HEK293 (cell line): Measurements from ENCODE around the gene TRAP1.

Source experiments
- CTCF ChIA-PET: fragments of 350-600 bp; formaldehyde crosslinking; extraction: SDS; loops from one replicate; lab custom pipeline; 2021; ENCODE audit warnings: antibody characterized with exemption; lab: Yijun Ruan, JAX
- POLR2A ChIA-PET: fragments of 300-600 bp; formaldehyde crosslinking; extraction: SDS; loops from one replicate; lab custom pipeline; 2020; ENCODE audit warnings: antibody characterized with exemption, inconsistent platforms; lab: Yijun Ruan, JAX
- H3K27ac ChIP-seq: fragments of 200-500 bp; sonication (Bioruptor generic); 2 replicates; pipeline ENCODE4 v1.5.1; 2014; ENCODE audit warnings: low read depth, low read length, control low read depth, inconsistent platforms; ENCODE audit errors: extremely low read depth
- H3K36me3 ChIP-seq, 2 experiments: fragments of 200-500 bp in 1 of 2; sonication (Bioruptor generic) in 1 of 2; 1 replicate in 1 of 2; 2 replicates in 1 of 2; pipeline ENCODE4 v1.5.1; 2014 to 2017; ENCODE audit warnings: inconsistent platforms in 2 of 2, low read length in 2 of 2; ENCODE audit not compliant: control insufficient read depth in 2 of 2, insufficient read depth in 1 of 2
- H3K4me1 ChIP-seq: fragments of 200-500 bp; sonication (Bioruptor generic); 2 replicates; pipeline ENCODE4 v1.5.1; 2014; ENCODE audit warnings: mild to moderate bottlenecking, low read length, inconsistent platforms; ENCODE audit not compliant: control insufficient read depth, insufficient read depth
- H3K4me3 ChIP-seq: 2 replicates; pipeline ENCODE4 v1.5.1; 2011; ENCODE audit warnings: low read depth, mild to moderate bottlenecking, control low read depth, low read length, moderate library complexity
- H3K9me3 ChIP-seq: fragments of 200-500 bp; sonication (Bioruptor generic); 2 replicates; pipeline ENCODE4 v1.5.1; 2014; ENCODE audit warnings: low read depth, low read length, inconsistent platforms; ENCODE audit not compliant: control insufficient read depth, insufficient read depth
- GLIS1 ChIP-seq: fragments of 450-650 bp; formaldehyde crosslinking; IDR thresholded peaks from 2 replicates; pipeline ENCODE4 v1.5.1; 2016; ENCODE audit warnings: missing biosample characterization, missing genetic modification characterization
- KLF9 ChIP-seq: fragments of 450-650 bp; formaldehyde crosslinking; IDR thresholded peaks from 2 replicates; pipeline ENCODE4 v1.5.1; 2016; ENCODE audit warnings: missing biosample characterization, missing genetic modification characterization, low read depth
- YY2 ChIP-seq: fragments of 450-650 bp; formaldehyde crosslinking; IDR thresholded peaks from 2 replicates; pipeline ENCODE4 v1.5.1; 2016; ENCODE audit warnings: missing biosample characterization, missing genetic modification characterization
- ZIC2 ChIP-seq: fragments of 450-650 bp; formaldehyde crosslinking; IDR thresholded peaks from 2 replicates; pipeline ENCODE4 v1.5.1; 2016; ENCODE audit warnings: missing biosample characterization, missing genetic modification characterization
- ZNF10 ChIP-seq: fragments of 450-650 bp; formaldehyde crosslinking; IDR thresholded peaks from 2 replicates; pipeline ENCODE4 v1.5.1; 2017; ENCODE audit warnings: missing biosample characterization, missing genetic modification characterization
- ZNF2 ChIP-seq: fragments of 450-650 bp; formaldehyde crosslinking; IDR thresholded peaks from 2 replicates; pipeline ENCODE4 v1.5.1; 2016; ENCODE audit warnings: missing biosample characterization, missing genetic modification characterization
- ZNF274 ChIP-seq, 2 experiments: fragments of 200-500 bp in 1 of 2; fragments of 450-650 bp in 1 of 2; sonication (Bioruptor generic) in 1 of 2; formaldehyde crosslinking in 1 of 2; IDR thresholded peaks; 2 replicates each; pipeline versions ENCODE4 v1.5.1 to v1.6.1; 2014 to 2016; ENCODE audit warnings: borderline replicate concordance in 1 of 2, inconsistent platforms in 1 of 2, low read length in 1 of 2, missing biosample characterization in 1 of 2, missing genetic modification characterization in 1 of 2
- ZNF354C ChIP-seq: fragments of 450-650 bp; formaldehyde crosslinking; IDR thresholded peaks from 2 replicates; pipeline ENCODE4 v1.5.1; 2016; ENCODE audit warnings: missing biosample characterization, missing genetic modification characterization, low read depth, borderline replicate concordance
- ZNF394 ChIP-seq: fragments of 450-650 bp; formaldehyde crosslinking; IDR thresholded peaks from 2 replicates; pipeline ENCODE4 v1.5.1; 2016; ENCODE audit warnings: missing biosample characterization, missing genetic modification characterization, mild to moderate bottlenecking, moderate library complexity, borderline replicate concordance
- ZNF521 ChIP-seq: fragments of 450-650 bp; formaldehyde crosslinking; IDR thresholded peaks from 2 replicates; pipeline ENCODE4 v1.5.1; 2017; ENCODE audit warnings: missing biosample characterization, mild to moderate bottlenecking, missing genetic modification characterization
- ZNF600 ChIP-seq: fragments of 450-650 bp; formaldehyde crosslinking; IDR thresholded peaks from 2 replicates; pipeline ENCODE4 v1.5.1; 2016; ENCODE audit warnings: missing biosample characterization, missing genetic modification characterization
- TF ChIP-seq, protein P1 (sequence below): fragments of 450-650 bp; formaldehyde crosslinking; IDR thresholded peaks from 2 replicates; pipeline ENCODE4 v1.5.1; 2016; ENCODE audit warnings: missing biosample characterization, missing genetic modification characterization
- TF ChIP-seq, protein P2 (sequence below): fragments of 450-650 bp; formaldehyde crosslinking; IDR thresholded peaks from 2 replicates; pipeline ENCODE4 v1.5.1; 2016; ENCODE audit warnings: missing biosample characterization, missing genetic modification characterization
- TF ChIP-seq, protein P3 (sequence below): fragments of 450-650 bp; formaldehyde crosslinking; IDR thresholded peaks from 2 replicates; pipeline ENCODE4 v1.5.1; 2016; ENCODE audit warnings: missing biosample characterization, missing genetic modification characterization

Gene TRAP1

DNA sequence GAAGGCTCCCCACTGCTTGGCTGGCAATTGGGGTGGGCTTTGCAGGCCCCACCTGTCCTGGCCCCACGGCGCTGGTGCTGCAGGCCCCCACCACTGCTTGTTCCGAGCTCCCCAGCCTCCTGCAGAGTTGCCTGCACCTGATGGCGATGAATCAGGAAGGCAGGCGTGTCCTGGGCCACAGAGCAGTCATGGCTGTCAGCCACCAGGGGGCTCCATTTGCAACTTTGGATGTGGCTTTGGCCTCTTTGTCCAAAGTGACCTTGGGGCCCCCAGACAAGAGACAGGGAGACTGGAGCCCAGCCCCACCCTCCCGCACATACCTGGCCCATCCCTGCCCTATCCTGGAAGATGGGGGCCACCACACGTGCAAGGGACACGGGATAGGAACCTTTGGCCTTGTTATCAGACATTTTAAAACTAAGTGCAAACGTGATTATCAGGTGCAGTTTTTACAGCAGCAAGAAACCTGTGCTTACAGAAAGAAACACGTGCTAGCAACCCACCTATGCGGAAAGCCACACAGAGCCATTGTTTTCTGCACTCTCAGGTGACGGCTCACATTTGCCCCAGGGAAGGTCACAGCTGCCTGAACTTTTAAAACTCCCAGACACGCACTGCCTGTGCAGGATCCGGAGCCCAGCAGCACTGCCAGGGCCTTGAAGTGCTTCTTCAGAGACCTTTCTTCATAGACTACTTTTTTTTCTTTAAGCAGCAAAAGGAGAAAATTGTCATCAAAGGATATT lies 62.9 kb downstream of the TRAP1 start, which contains the start of gene DNASE1:
Gene DNASE1, plus strand, starts transcription at position 443 of the 743 bp plus-strand sequence. CDS start 683 bp downstream, outside the sequence.
- Histone ChIP-seq H3K27ac (no peak within 1 kb of the TSS), H3K9me3 (no peaks in the 10 kb centered on the region), H3K4me1 (no peaks in the 10 kb centered on the region), H3K4me3 (no peak within 1 kb of the TSS), H3K36me3 (peaks cover 11 to 78% of the 10 kb centered on the region in 2 experiments)
- POLR2A ChIA-PET = no interaction called here
- CTCF ChIA-PET = interaction anchor here (0.5 to 1.4 kb wide), 14 partner anchors 8 to 472 kb away, joined by 3 to 7 read pairs (median 4); no protein-coding TSS in a partner anchor
- TF ChIP-seq ZNF600 = peak; percentile 67; the same call in 1 of the 2 replicates
- TF ChIP-seq, protein P1, sequence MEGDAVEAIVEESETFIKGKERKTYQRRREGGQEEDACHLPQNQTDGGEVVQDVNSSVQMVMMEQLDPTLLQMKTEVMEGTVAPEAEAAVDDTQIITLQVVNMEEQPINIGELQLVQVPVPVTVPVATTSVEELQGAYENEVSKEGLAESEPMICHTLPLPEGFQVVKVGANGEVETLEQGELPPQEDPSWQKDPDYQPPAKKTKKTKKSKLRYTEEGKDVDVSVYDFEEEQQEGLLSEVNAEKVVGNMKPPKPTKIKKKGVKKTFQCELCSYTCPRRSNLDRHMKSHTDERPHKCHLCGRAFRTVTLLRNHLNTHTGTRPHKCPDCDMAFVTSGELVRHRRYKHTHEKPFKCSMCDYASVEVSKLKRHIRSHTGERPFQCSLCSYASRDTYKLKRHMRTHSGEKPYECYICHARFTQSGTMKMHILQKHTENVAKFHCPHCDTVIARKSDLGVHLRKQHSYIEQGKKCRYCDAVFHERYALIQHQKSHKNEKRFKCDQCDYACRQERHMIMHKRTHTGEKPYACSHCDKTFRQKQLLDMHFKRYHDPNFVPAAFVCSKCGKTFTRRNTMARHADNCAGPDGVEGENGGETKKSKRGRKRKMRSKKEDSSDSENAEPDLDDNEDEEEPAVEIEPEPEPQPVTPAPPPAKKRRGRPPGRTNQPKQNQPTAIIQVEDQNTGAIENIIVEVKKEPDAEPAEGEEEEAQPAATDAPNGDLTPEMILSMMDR (tag by site-specific recombination) = 0 out of 2 replicates have a peak, but pooled peaks have one; percentile 25
- 0 out of 2 replicates have a peak, but pooled peaks have one; percentile 21 for TF ChIP-seq KLF9
- TF ChIP-seq GLIS1 (tag by site-specific recombination) = peak; percentile 63
- TF ChIP-seq, protein P2, sequence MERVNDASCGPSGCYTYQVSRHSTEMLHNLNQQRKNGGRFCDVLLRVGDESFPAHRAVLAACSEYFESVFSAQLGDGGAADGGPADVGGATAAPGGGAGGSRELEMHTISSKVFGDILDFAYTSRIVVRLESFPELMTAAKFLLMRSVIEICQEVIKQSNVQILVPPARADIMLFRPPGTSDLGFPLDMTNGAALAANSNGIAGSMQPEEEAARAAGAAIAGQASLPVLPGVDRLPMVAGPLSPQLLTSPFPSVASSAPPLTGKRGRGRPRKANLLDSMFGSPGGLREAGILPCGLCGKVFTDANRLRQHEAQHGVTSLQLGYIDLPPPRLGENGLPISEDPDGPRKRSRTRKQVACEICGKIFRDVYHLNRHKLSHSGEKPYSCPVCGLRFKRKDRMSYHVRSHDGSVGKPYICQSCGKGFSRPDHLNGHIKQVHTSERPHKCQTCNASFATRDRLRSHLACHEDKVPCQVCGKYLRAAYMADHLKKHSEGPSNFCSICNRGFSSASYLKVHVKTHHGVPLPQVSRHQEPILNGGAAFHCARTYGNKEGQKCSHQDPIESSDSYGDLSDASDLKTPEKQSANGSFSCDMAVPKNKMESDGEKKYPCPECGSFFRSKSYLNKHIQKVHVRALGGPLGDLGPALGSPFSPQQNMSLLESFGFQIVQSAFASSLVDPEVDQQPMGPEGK (tag by site-specific recombination) = 0 out of 2 replicates have a peak, but pooled peaks have one; percentile 21
- TF ChIP-seq ZNF2 (tag by site-specific recombination) = 0 out of 2 replicates have a peak, but pooled peaks have one; percentile 32
- TF ChIP-seq YY2 (tag by site-specific recombination) = no peak
- peak; percentile 91 for TF ChIP-seq ZNF10 (tag by site-specific recombination)
- TF ChIP-seq ZNF394 (tag by site-specific recombination) = no peak
- TF ChIP-seq, all 188 proteins: peak for 7

DNA sequence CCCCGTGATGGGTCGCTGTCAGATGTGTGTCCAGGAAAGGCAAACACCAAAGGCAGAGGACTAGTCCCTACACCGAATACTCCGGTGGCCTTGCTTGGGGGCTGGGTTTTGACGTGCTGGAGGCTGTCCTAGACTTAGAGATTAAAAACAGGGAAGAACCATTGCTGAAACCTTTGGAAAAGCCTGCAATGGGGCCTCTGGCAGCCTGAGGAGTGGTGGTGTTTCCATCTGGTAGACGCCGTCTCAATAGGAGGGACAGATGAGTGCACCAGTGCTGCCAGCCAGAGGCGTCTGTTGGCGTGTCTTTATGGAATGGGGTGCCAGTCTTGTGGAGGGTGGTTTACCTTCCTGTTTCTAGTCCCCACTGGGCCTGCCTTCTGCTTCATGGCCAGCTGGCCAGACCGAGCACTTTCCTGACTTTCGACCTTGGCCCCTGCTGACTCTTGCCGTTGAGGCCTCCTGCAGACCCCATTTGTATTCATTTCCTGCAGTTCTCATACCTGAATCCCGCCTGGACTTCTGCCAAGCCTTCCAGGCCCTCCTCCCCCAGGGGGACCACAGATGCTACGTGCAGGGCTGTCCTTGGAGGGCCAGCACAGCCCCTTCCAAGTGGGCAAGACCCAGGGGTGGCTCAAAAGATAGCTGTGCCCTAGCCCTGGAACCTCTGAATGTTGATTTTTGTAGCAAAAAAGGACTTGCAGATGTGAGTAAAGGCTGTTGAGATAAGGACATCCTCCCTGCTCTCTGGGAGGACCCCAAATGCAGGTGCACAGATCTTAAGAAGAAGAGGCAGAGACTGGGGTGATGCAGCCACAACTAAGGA lies 64.7 kb downstream of the TRAP1 start:
- Histone ChIP-seq H3K4me3 (no peak overlapping the region), H3K4me1 (no peaks in the 10 kb centered on the region), H3K27ac (no peak overlapping the region), H3K9me3 (no peaks in the 10 kb centered on the region), H3K36me3 (peaks cover 0 to 60% of the 10 kb centered on the region in 2 experiments; a peak in 2 of 3 replicates)
- CTCF ChIA-PET = interaction anchor here (0.6 kb wide), 1 partner anchor 16 kb away, joined by 3 read pairs; no protein-coding TSS in a partner anchor
- TF ChIP-seq ZNF354C = no peak
- no peak for TF ChIP-seq ZNF521 (tag by site-specific recombination)
- 0 out of 2 replicates have a peak, but pooled peaks have one; percentile 33 for TF ChIP-seq ZIC2
- no peak for TF ChIP-seq ZNF274 (IDR thresholded peaks at IDR 0.05; ENCODE audit: low read length)
- no peak for TF ChIP-seq ZNF274 (tag by site-specific recombination; IDR thresholded peaks at IDR 0.05; ENCODE audit: borderline replicate concordance)
- TF ChIP-seq, protein P3, sequence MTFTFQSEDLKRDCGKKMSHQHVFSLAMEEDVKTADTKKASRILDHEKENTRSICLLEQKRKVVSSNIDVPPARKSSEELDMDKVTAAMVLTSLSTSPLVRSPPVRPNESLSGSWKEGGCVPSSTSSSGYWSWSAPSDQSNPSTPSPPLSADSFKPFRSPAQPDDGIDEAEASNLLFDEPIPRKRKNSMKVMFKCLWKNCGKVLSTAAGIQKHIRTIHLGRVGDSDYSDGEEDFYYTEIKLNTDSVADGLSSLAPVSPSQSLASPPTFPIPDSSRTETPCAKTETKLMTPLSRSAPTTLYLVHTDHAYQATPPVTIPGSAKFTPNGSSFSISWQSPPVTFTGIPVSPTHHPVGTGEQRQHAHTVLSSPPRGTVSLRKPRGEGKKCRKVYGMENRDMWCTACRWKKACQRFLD (tag by site-specific recombination) = no peak
- POLR2A ChIA-PET = no interaction called here
